Stimulated activated CD4-positive, alpha-beta T cell treated with anti-CD3 and anti-CD28 coated beads, Interleukin-2, amount 100 ng/mL, for 24 hours (primary cell): ENCODE results near the gene DHRS7.
A peak's percentile ranks its signal among the peaks of the same experiment; 100 is the strongest.
"Not testable (repeated sequence)": the region's sequence is repeated elsewhere in the genome, so short reads cannot be mapped to it uniquely, and the experiment has no call there.

Experiments used
- DNase-seq, 2 donors: peaks; one replicate each; pipeline ENCODE4 v3.0.0-alpha.2; 2020

The DHRS7 gene

DNA sequence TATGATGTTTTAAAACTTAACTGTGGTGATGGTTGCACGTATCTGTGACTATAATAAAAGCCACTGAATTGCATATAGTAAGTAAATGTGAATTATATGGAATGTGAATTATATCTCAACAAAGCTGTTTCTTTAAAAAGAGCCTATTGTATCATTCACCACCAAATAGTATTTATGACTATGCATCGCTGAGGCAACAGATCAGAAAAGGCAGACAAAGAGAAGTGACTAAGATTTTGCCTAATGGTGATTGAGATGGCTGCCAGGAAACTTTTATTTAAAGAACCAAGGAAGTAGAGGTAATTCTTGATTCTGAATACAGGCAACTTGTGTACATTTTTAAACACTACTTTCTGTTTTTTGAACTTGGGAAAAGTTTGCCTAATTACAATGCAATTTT is 31.7 kb downstream of the DHRS7 start:
- DNase-seq: no peak

GRCh38 chr14:60125918-60126317 is 39.3 kb downstream of the DHRS7 start:
- no peak for DNase-seq

DNA sequence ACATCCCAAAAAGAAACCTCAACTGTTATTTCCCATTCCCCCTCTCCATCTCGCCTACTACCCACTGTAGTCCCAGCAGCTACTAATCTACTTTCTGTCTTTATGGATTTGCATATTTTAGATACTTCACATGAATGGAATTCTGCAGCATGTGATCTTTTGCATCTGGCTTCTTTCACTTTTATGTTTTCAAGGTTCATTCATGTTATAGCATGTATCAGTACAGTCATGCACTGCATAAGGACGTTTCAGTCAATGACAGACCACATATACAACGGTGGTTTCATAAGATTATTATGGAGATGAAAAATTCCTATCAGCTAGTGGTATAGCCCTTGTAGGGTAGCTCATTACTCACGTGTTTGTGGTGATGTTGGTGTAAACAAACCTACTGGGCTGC is 49.0 kb downstream of the DHRS7 start:
- no peak for DNase-seq

DNA sequence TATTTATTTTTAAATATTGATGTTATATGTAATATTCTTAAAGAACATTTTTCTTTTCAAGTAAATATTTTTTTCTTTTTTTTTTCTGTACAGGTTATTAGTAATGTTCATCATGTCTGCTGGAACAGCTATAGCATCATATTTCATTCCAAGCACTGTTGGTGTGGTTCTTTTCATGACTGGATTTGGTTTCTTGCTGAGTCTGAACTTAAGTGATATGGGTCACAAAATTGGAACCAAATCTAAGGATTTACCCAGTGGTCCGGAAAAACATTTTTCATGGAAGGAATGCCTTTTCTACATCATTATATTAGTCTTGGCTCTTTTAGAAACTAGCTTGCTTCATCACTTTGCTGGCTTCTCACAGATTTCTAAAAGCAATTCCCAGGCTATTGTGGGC is 50.3 kb downstream of the DHRS7 start:
- no peak for DNase-seq

GRCh38 chr14:60111732-60112131 is 53.5 kb downstream of the DHRS7 start:
- DNase-seq: no peak

DNA sequence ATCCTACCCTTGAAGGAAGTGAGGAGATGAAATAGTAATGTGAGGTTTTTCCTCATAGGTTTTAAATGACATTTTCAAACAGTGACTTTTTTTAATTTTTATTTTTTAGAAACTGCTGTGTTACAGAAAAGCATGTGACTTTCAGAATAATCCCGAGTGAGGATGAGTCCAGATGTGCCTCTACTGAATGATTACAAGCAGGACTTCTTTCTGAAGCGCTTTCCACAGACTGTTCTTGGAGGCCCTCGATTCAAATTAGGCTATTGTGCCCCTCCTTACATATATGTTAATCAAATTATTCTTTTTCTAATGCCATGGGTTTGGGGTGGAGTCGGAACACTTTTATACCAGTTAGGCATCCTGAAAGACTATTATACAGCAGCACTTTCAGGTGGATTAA is 57.7 kb downstream of the DHRS7 start:
- DNase-seq: no peak

DNA sequence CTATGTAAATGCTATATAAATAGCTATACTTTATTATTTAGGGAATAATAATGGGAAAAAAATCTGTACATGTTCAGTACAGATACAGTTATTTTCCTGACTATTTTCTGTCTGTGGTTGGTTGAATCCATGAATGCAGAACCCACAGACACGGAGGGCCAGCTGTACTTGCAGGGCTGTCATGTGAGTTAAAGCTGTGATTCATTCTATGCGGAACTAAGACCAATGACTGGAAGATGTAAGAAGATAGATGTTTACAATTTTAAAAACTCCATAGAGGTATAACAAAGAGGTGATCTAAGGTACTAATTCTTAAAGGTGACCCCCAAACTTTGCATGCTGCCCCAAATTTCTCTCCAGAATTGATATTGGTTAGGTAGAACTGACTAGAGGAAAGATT is 58.9 kb downstream of the DHRS7 start:
- DNase-seq: no peak

DNA sequence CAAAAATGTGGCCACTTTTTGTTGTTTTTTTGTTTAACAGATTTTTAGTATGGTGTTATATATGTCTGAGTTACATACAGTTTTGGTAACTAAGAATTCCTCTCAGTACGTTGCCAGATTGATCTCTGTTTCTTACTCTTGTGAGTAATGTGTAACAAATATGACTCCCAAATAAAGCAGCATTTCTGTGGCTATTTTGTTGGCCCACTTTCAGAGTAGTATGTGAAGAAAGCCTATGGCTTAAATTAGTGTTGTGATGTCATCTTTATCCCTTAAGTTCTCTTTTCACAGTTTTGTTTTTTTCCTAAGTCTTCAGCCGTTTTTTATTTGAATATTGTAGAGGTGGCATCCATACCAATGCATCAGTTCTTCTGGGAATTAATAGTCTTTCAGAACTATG is 62.8 kb downstream of the DHRS7 start:
- DNase-seq: no peak

DNA sequence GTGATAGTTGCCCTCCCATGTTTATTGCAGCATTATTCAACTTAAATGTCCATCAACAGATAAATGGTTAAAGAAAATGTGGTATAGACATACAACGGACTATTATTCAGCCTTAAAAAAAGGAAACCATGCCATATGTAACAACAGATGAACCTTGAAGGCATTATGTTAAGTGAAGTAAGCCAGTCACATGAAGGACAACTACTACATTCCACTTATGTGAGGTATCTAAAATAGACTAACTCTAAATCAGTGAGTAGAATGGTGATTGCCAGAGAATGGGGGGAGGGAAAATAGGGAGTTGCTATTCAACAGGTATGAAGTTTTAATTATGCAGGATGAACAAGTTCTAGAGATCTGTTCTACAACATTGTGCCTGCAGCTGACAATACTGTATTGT is 63.4 kb downstream of the DHRS7 start:
- DNase-seq: no peak

- DNase-seq: not testable (repeated sequence)
These were observed 65.3 kb downstream of the DHRS7 start for GRCh38 chr14:60099855-60100254.

GRCh38 chr14:60097974-60098373 is 67.2 kb downstream of the DHRS7 start:
- DNase-seq: no peak

GRCh38 chr14:60095781-60096450 is 69.3 kb downstream of the DHRS7 start:
- no peak for DNase-seq

GRCh38 chr14:60095231-60095630 is 70.0 kb downstream of the DHRS7 start:
- no peak for DNase-seq

GRCh38 chr14:60094306-60094897 is 70.8 kb downstream of the DHRS7 start:
- DNase-seq: peak in 1 of 2 donors; percentile 6
